GM21825 (cell line): ENCODE measurements around the gene ACAD11.

Experiments
- ATAC-seq: cut with Tn5 transposase; IDR thresholded peaks from one replicate; pipeline ENCODE4 v1.9.1; 2021; ENCODE audit warnings: mild to moderate bottlenecking, moderate library complexity; ENCODE audit not compliant: unreplicated experiment

Gene ACAD11, protein sequence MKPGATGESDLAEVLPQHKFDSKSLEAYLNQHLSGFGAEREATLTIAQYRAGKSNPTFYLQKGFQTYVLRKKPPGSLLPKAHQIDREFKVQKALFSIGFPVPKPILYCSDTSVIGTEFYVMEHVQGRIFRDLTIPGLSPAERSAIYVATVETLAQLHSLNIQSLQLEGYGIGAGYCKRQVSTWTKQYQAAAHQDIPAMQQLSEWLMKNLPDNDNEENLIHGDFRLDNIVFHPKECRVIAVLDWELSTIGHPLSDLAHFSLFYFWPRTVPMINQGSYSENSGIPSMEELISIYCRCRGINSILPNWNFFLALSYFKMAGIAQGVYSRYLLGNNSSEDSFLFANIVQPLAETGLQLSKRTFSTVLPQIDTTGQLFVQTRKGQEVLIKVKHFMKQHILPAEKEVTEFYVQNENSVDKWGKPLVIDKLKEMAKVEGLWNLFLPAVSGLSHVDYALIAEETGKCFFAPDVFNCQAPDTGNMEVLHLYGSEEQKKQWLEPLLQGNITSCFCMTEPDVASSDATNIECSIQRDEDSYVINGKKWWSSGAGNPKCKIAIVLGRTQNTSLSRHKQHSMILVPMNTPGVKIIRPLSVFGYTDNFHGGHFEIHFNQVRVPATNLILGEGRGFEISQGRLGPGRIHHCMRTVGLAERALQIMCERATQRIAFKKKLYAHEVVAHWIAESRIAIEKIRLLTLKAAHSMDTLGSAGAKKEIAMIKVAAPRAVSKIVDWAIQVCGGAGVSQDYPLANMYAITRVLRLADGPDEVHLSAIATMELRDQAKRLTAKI

DNA sequence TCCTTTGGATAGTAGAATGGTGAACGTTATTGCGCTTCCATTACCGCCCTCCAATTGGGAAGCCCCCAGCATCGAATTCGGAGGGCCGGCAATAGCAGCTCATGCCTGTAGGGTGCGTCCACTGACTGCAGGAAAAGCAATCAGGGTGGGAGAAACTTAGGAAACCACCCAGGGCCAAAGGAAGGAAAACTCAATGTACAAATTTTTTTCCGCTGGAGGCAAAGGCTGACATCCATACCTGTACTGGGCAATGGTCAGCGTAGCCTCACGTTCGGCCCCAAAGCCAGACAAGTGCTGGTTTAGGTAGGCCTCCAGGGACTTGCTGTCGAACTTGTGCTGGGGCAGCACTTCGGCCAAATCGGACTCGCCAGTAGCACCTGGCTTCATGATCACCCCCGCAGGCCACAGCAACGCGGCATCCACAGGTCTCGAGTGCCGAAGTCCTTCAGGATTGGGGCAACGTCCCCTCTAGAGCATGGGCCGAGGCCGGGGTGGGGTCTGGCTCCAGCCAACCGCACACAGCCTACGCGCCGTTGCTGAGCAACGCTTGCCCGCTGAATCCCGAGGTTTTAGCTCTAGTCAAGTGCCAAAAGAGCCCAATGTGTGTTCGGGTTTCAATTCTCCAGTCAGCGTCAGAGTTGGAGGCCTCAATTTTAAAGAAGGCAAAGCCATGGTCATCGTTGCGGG lies at the start of gene ACAD11:
Gene ACAD11 (minus strand): TSS at position 445 of the 687 bp plus-strand sequence. CDS start 58 bp downstream, at position 387.
- peak; percentile 44 for ATAC-seq

DNA sequence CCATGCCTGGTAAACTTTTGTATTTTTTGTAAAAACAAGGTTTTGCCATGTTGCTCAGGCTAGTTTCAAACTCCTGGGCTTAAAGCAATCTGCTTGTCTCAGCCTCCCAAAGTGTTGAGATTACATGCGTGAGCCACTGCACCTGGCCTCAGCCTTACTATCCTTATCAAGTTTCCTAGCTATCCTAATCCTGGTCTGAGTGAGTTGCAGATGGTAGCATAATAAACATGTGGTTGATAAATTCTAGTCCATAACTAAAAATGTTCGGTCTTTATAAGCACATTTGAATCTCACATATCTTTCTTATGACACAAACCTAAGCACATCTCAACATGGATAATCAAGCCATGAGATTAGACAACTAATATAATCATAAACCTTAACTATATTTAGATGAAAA lies 44.1 kb upstream of the ACAD11 start:
- ATAC-seq = no peak

DNA sequence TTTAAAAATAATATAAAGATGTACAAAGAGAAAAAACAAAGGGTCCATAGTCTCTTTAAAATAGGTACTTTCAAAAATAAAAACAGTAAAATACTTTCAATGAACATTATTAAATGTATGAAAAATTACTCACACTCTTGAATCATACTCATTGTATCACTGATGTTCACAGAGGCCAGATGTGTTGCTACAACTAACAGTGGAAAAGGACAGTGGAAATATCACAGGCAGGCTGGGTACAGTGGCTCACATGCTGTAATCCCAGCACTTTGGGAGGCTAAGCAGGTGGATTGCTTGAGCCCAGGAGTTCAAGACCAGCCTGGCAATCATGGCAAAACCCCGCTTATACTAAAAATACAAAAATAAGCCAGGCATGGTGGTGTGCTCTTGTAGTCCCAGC lies 35.8 kb upstream of the ACAD11 start:
- no peak for ATAC-seq

DNA sequence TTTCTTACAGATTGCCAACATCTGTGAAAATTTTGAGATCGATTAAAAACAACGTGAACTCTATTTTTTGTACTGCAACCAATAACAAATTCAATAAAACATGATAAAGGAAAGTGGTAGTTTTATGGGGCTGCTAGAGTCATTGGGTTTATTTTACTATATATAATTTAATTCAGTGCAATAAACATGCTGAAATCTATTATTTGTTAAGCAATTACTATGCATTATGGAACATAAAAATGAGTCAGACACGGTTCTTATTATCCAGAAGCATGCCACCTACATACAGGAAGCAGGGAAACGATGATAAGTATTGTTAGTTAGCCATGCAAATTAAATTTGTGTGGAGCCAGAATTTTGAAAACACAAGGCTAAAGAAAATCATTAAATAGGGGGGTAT lies 35.4 kb upstream of the ACAD11 start:
- no peak for ATAC-seq

DNA sequence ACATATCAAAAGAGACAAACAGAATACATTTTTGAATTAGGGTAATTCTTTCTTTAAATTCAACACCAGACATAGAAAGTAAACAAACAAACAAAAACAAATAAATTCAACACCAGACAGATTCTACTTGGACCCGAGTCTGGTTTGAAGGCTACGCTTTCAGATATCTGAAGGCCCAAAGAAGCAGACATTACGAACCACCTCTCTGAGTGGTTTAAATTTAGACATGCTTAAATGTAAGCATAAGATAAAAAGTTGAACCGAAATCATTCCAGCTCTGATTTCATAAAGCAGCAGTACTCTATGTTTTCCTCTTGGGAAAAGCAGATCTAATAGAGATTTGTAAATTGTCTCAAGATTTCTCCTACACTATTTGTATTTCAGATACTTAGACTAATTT lies 30.4 kb upstream of the ACAD11 start:
- ATAC-seq = no peak

DNA sequence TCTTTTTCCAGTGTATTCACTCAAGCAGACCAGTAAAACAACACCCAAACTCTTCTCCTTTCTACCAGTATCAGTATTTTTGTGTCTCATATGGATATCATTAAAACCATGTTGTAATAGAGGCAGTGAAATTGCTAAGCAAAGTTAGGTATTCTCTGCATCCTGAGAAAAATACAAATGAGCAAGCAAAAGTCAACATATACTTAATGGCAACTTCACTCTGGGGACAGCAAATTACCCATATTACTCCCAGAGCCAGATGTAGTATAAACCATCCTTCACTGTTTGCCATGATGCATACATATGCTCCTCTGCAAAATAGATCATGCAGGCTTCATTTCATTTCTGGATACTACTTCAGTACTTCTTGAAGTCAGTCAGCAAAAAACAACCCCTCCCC lies 22.6 kb upstream of the ACAD11 start:
- ATAC-seq = no peak

DNA sequence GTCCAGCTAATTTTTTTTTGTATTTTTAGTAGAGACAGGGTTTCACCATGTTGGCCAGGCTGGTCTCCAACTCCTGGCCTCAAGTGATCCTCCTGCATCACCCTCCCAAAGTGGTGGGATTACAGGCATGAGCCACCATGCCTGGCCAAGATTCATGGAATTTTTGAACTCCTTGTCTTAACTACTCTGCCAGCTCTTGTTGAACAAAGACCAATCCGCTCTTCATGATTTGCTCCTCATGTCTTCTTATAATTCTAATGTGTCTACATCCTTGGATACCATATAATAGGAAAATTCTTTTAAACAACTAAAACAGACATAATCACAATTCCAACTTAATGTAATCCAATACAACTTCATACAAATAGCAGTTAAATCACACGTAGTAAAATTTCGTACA lies 21.8 kb upstream of the ACAD11 start:
- no peak for ATAC-seq

DNA sequence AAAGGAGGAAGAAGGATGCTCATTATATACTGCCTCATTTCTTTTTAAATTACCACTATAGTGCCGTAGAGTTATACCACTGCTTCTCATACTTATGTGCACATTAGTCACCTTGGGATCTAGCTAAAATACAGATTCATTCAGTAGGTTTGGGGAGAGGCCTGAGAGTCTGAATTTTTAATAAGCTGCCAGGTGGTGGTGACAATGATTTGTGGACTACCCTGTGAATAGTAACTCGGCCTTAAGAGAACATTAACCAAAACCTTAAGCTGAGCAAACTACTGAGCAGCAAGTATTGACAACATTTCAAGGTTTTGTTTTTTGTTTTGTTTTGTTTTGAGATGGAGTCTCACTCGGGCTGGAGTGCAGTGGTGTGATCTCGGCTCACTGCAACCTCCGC lies 20.3 kb upstream of the ACAD11 start:
- no peak for ATAC-seq

DNA sequence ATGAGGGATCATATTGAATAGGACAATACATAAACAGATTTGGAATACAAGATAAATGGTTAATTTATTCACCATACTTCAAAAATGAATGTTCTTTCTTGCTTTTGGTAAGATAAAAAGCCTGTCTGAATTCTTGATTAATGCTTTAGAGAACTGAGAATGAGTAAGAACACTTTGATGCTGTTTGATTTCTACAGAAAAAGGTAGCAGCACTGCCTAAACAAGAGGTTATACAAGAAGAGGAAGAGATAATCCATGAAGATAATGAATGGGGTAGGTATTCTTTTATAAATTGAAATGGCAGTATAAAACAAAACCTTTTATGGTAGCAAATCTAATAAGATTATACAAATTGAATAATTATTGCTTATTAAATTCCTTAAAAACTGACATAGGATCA lies 15.8 kb upstream of the ACAD11 start:
- no peak for ATAC-seq

DNA sequence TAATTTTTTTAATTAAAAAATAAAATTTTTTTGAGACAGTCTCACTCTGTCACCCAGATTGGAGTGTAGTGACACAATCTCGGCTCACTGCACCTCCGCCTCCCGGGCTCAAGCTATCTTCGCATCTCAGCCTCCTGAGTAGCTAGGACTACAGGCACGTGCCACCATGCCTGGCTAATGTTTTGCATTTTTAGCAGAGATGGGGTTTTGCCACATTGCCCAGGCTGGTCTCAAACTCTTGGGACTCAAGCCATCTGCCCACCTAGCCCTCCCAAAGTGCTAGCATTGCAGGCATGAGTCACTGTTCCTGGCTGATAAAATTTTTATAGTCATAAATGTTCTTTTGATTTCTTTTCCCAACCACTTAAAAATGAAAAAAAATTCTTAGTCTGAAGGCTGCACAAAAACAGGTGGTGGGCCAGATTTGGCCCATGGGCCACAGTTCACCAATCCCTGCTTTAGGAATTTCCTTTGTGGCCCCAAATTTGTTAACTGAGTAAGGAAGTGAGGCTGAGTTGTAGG lies 9.7 kb upstream of the ACAD11 start:
- no peak for ATAC-seq

DNA sequence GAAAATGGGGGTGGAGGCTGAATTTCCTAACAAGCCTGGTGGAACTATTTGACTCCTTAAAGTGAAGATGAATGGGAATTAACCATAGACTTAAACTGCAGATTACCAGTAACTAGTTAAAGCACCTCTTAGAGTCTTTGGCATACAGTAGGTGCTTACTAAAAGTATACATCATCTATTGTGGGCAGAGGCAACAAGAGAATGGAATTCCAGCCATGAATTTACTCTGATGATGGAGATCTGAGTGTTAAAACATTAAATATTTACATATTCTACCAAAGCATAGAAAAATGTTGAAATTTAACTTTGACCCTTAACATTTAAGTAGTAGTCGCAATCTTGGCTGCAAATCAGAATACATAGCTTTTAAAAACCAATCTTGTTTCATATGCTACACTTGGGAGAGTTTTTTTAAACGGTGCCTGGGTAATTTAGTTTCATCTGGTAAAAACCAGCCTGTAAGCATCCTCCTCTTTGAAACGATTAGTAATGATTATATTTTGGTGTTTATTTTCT lies 5.7 kb upstream of the ACAD11 start:
- no peak for ATAC-seq

DNA sequence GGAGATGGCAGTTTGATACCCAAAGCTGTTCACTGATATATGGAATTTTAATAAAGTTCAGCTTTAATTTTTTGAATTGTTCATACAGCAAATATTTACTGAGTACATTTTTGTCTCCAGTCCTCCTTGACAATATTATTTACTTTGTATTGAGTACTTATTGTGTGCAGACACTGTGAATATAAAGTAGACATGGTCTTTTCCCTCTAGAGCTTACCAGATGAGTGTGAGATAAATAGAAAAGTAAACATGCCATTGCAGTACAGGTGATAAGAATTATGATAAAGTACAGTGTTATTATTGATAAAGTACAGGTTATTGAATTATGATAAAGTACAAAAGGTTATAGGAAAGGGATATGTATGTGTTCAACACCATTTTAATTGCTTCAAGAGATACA lies 2.6 kb upstream of the ACAD11 start:
- no peak for ATAC-seq

DNA sequence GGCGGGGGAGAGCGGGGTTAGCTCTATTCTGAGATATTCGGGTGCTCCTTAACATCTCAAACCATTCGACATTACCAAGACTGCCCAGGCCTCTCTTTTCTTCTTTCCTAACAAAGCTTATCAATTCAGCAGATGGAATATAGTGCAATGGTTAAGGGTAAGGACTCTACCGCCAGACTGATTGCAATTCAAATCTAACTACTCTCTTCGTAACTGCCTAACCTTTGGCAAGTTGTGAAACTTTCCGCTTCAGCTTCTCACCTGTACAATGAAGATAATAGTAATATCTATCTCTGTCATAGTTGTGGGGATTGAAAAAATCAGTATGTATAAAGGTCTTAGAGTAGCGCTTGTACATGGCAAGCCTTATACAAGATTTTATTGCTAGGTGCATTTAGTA lies 1.5 kb upstream of the ACAD11 start:
- ATAC-seq = no peak

DNA sequence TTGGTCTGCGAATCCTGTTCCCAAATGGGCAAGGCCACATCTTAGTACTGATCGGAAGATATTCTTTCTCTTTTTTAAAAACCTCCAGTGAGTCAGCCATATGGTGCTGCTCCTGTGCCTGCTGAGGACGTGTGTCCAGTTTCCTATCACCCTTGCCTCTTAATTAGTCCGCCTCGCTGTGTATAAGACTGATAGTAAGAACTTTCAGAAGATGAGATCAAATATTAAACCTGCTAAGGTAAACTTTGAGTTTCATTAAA lies 1.1 kb upstream of the ACAD11 start:
- ATAC-seq = no peak

DNA sequence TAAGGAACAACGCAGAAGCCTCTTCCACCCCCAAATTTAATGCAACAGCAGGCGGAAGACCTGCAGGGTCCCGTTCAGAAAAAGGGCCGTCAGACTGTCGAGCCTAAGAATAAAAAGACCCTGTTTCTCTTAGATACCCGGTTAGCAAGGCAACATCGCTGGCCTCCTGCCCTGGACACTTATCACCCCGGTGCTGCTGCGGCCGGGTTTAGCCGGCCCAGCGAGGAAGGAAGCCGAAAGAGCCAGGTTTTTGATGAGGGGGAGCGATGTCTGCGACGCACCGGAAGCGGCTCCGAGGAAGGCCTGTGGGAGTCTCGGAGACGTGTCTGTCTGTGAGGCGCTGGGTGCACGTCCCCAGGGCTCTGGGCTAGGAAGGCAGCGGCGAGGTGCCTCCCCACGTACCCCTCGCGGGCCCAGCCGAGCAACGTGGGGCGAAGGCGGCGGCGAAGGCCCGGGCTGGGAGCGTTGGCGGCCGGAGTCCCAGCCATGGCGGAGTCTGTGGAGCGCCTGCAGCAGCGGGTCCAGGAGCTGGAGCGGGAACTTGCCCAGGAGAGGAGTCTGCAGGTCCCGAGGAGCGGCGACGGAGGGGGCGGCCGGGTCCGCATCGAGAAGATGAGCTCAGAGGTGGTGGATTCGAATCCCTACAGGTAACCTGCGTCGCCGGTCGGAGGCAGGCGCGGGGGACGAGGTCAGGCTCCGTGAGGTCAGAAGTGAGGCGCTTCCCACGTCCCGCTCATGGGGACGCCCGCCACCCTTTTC lies 622 bp upstream of the ACAD11 start, which contains the start of gene UBA5:
Gene UBA5 (plus strand): TSS at position 278 of the 759 bp plus-strand sequence. CDS start 209 bp downstream, at position 487.
- peak; percentile 73 for ATAC-seq

DNA sequence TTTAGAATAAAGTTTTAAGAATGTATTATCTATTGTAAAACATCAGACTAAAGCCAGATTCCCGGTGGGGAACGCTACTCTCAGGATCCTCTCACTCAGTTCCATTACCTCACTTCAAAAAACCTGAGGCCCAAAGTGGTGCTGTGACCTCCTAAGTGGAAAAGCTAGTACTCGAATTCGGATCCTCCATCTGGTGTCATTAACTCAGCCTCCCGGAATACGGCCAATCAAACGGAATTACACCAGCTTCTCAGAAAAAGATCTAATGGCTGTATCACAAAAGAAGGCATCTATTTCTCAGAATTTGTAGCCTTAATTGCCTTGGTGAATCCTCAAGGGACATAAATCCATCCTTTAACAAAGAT lies 627 bp downstream of the ACAD11 start:
- no peak for ATAC-seq

DNA sequence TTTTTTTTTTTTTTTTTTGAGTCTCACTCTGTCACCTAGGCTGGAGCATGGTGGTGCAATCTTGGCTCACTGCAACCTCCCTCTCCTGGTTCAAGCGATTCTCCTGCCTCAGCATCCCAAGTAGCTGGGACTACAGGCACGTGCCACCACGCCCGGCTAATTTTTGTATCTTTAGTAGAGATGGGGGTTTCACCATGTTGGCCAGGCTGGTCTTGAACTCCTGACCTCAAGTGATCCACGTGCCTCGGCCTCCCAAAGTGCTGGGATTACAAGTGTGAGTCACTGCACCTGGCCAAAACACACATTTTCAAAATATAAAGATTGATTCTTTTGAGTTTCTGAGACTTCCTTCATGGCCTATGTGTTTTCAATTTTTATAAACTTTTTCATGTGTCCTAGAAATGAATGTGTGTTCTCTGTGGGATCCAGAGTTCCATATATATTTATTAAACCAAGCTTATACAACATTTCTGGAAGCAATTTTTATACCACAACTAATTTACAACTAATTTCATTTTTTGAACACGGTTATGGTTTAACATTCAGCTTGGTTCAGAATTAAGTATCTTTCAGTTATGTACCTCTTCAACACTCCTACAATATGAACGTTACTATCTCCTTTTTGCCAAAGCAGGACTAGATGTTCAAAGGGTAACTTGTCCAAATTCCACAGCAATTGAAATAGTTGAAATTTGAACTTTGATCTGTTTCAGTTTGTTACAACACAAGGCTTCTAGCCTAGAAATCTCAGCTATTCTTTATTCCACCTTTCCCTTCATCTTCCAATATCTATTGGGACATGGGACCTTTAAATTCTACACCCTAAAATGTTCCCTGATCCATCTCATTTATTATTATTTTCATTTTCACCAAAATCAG lies 1.5 kb downstream of the ACAD11 start:
- no peak for ATAC-seq

DNA sequence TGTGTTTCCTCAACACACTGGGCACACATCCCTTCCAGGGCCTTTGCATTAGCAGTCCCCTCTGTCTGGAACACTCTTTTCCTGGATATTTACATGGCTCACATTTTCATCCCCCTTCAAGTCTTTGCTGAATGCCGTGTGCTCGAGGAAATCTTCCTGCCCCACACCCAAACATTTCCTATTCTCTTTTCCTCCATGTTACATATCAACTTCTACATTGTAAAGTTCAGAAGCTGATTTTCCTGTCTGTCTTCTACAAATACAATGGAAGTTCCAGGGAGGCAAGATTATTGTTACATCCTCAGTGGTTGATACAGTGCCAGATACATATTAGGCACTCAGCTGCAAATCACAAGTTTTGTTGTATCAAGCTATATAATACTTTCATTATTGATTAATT lies 4.1 kb downstream of the ACAD11 start:
- no peak for ATAC-seq

DNA sequence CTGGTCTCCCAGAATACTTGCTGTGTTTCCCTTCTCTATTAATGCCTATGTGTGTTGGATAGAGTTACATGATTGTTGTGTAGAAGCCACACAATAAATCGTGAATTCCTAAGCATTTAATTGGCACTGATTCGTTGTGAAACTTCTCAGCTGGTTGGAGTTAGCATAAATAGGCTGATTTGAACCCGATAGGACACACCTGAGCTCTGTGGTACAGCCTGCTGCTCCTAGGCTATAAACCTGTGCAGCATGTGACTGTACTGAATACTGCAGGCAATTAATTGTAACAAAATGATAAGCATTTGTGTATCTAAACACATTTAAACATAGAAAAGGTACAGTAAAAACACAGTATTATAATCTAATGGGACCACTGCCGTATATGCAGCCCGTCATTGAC lies 4.9 kb downstream of the ACAD11 start:
- ATAC-seq = no peak

DNA sequence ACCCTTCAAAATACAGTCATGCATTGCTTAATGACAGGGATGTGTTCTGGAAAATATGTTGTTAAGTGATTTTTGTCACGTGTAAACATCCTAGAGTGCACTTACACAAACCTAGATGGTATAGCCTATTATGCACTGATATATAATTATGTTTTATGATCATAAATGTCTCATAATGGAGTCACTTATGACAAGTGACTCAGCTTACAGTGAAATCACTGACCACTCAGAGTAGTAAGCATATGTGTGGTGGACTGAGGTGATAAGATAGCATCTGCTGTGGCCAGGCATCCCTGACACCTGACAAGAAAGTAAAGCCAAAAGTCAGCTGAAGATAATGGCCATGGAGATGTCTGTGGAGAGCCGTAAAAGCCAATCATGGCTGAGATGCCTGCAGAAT lies 5.4 kb downstream of the ACAD11 start:
- no peak for ATAC-seq
